NOMO-1 treated with dmso at 0.1 percent for 144 hours (cell line): Measurements from ENCODE around the gene MAB21L4.
A peak's percentile ranks its signal among the peaks of the same experiment; 100 is the strongest.

Source experiments
- DNase-seq: peaks from one replicate; lab custom pipeline; 2025; ENCODE audit not compliant: unreplicated experiment; lab: John Stamatoyannopoulos, UW

Gene MAB21L4

DNA sequence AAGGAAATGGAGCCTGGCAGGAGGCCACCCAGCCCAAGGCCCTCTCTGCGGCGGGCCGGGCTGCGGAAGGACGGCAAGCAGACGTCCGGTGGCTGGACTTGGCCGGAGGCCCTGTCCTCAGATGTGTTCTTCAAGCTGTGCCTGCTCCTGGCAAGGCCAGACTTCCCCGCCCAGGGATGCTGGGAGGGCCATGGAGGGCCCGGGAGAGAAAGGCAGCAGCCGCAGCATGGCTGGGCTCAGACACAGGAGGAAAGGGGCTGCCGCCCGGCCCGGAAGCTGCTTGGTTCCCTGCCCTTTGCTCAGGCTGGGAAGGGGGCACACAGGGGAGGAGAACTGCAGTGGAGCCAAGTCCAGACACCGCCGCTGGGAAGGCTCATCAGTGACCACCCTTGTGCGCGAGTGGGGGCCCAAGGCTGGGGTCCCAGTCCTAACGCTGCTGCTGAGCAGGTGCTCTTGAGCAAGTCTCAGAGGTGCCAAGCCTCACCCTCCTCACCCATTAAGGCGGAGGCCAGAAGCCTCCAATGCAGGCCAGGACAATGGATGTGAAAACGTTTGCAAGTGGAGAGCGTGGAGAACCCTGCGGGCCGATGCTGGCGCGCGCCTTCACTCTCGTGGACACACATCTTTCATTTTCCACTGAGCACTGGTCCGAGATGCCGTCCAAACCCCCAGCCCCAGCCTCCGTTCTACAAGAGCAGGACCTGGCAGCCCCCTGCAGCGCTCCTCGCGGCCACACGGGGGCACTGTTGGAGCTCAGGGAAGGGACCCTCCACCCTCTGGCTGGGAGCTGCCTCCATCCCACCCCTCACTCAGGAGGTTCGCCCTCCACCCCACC lies 18.1 kb upstream of the MAB21L4 start:
- peak; percentile 10 for DNase-seq

DNA sequence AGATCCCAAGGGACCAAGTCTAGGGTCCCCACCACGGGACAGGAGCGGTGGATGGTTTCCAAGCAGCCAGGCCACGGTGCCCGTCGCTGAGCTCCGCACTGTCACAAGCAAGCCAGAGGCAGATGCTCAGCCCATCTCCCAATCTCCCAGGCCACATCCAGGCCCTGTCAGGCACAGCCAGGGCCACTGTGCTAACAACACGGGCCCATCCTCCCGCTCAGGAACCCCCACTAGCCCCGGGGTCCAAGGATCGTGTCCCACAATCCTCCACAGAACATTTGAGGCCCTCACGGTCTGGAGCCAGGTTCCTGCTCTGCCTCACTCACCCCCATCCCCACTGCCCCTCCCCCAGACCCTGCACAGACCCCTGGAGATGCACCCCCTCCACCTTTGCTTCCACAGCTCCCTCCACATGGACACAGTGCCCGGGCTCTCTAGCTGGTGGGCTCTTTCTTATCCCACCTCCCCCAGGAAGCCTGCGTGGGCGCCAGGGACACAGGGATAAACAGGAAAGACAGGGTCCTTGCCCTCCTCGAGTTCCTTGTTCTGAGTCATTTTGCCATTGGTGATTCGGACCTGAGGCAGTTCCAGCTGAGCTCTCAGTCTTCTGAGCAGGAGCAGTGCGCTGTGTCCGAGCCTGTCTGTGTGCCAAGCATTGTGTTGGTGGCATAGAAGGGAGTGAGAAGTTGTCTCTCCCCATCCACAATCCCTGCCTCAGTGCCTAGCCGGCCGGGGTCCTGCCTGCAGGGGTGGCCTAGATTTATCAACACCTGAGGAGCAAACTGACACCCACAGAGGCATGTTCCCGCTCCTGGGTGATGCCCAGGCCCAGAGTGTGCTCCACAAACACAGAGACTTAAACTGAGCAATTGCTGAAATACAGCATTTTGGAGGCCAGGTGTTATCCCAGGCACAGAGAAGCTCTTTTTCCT lies 17.2 kb upstream of the MAB21L4 start:
- no peak for DNase-seq

GRCh38 chr2:240911641-240912265 lies 15.8 kb upstream of the MAB21L4 start:
- DNase-seq = no peak

GRCh38 chr2:240909216-240909974 lies 13.4 kb upstream of the MAB21L4 start:
- DNase-seq = no peak

- no peak for DNase-seq
These were observed 11.1 kb upstream of the MAB21L4 start for GRCh38 chr2:240906911-240907590.

- DNase-seq = no peak
These were observed 10.4 kb upstream of the MAB21L4 start, which contains the start of gene CROCC2 for GRCh38 chr2:240906141-240906910. Gene CROCC2 (plus strand): TSS chr2:240906336. CDS start chr2:240906514, 178 bp downstream.

DNA sequence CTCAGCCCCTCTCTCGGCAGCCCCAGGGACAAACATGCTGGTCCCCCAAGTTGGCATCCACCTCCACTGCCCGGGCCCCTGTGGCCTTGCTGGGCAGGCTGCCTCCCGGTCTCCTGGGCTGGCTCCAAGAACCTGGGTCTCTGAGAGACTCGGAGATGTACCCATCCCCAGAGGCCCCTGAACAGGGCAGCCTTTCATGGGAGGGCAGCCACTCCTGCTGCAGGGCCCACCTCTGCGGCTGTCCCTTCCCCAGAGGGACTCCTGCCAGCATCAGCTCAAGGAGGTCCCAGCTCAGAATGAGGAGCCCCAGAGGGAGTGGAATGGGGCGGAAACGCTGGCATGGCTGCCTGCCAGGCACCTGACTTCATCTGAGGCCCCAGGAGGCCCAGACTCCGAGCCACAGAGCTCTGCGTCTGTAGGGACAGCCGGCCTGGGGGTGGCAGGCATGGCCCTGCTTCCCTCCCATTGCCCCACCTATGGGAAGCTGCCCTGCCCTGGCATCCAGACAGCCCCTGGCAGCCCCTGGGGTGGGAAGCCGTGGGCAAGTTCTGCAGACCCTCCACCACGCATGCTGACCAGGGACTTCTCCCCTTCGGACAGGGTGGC lies 9.3 kb upstream of the MAB21L4 start:
- DNase-seq = no peak

- DNase-seq = no peak
These were observed 8.5 kb upstream of the MAB21L4 start for GRCh38 chr2:240904216-240905175.

- no peak for DNase-seq
These were observed 7.5 kb upstream of the MAB21L4 start for GRCh38 chr2:240903191-240904060.

DNA sequence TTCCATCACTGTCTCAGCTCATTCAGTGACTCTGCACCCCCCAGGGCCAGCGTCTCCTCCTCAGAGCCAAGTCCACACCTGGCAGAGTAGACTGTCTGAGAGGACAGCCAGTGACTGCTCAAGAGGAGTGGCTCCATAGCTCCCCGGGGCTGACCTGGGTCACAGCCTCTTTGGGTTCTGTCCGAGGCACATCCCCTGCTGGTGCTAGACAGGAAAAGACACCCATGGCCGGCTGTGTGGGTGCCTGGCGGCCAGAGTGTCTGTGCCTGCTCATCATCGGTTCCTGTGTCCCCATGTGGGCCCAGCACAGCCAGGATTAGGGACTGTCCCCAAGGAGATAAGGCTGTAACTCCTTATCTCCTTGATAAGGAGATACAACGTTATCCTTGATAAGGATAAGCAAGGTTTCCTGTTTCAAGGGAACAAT lies 6.7 kb upstream of the MAB21L4 start:
- no peak for DNase-seq

- no peak for DNase-seq
These were observed 6.1 kb upstream of the MAB21L4 start for GRCh38 chr2:240901986-240902614.

DNA sequence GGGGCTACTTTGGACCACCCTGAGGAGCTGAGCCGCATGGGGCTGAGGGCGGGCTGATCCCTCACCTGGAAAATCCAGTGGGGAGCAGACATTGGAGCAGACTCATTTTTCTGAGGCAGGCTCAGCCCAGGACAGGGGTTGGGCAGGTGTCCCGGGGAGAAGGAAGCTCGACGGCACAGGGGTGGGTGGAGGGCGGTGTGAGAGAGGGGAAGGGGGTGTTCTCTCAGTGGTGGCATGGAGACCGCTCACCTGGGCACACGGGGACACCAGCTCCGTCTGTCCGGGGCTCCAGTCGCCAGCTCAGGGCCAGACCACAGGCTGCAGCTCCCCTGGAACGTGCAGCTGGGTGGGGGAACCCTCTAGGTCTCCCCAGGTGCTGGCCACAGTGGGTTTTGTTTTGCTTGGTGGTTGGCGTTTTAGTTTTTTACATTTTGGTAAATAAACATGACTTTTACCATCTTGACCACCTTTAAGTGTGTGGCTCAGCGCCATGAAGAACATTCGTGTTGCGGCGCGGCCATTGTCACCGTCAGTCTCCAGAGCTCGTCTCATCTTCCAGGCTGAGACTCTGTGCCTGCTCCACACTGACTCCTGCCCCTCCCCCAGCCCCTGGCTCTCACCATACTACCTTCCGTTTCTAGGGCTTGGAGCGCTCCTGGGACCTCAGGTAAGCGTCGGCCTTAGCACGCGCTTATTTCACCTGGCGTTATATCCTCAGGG lies 4.3 kb upstream of the MAB21L4 start:
- no peak for DNase-seq

DNA sequence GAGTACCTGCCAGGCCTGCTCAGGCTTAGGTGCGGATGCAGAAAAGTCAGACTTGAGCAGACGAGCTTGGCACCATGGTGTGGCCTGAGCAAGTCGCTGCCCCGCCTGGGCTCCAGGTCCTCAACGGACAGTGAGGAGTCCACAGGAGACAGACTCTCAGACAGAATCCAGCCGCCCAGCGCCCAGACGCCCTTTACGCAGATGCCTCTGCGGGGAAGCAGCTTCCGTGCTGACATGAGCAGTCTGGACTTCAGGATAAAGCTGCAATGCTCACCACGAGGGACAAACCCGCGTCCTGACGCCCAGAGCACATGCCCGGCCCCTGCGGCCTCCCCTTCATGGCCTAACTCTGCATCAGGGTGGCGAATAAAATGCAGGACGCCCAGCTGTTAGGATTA lies 3.5 kb upstream of the MAB21L4 start:
- no peak for DNase-seq

DNA sequence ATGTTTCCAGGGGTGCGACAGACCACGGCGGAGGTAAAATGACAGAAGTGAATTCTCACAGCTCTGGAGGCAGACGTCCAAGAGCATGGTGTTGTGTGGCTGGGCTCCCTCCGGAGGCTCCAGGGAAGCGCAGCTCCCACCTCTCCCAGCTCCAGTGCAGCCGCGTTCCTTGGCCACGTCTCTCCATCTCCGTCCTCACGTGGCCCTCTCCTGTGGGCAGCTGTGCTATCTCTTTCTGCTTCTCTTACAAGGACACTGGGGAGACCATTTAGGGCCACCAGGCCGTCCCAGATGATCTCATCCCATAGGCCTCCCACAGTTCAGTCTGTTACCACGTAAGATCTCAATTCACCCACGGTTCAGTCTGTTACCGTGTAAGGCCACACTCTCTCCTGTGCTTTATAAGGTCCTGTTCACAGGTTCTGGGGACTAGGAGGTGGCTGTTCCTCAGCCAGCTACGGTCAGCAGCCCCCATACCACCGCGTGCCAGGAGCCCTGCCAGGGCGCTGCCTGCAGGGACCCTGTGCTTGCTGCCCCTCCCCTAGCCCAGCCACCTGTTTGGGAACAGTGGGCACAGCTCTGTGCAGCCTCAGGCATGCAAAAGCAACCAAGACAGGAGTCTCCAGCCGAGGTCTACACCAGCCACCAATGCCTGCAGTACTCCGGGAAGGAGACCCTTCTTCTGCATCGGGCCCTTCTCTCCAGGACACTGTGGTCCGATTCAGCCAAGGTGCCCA lies 2.9 kb upstream of the MAB21L4 start:
- DNase-seq = no peak

- no peak for DNase-seq
These were observed 2.3 kb upstream of the MAB21L4 start for GRCh38 chr2:240898108-240898730.
